Activated CD8-positive, alpha-beta memory T cell treated with anti-CD3 and anti-CD28 coated beads, Interleukin-2, amount 50 U/mL, for 1 hour (primary cell): Measurements from ENCODE around the gene TSGA10IP.

Source experiments
- DNase-seq: peaks from one replicate; pipeline ENCODE4 v3.0.0-alpha.2; 2020; ENCODE audit errors: extremely low read depth

The TSGA10IP gene

DNA sequence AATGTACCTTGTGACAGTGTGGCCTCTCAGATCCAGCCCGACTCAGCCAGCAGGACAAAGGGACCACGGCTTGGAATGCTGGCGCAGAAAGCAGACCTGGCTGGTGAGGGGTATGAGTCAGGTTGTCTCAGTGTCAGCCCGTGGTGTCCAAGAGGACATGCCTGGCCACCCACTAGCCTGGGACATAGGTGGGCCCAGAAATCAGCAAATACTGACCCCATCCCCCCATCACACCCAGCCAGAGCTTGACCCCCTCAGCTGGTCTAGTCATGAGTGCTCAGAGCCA is 61.6 kb downstream of the TSGA10IP start:
- no peak for DNase-seq

- no peak for DNase-seq
Observed at GRCh38 chr11:66007201-66007634, 61.9 kb downstream of the TSGA10IP start.

- no peak for DNase-seq
Observed at GRCh38 chr11:66008095-66008467, 62.8 kb downstream of the TSGA10IP start.

DNA sequence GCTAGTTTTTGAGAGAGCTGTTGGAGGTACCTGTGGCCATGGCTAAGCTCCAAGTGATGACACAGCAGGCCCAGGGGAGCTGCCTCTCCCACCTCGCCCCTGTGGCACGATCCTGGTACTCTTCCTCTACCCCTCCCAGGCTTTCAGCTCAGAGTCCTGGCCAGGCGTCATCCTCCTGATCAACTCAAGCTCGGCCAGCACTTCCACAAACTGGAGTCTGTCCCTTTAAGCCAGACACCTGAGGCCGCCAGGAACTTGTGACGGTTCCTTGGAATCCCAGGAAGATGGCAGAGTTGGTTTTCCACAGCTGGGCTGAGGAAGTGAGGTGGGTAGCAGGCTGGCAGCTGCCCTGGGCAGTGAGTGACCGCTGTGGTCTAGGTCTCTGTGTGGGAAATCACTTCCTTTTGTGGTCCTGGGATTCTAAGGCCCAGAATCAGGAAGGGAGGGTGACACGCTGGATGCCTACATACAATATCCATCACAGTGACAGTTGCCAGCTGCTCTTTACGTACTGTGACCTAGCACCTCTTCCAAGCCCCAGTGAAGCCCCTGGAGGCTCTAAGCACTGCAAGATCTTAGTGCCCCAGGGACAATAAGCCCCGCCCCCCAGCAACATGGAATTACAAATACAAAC is 63.3 kb downstream of the TSGA10IP start:
- no peak for DNase-seq
